CD8-positive, alpha-beta memory T cell (primary cell): ENCODE data around the gene ZNF354C. TPM values are rescaled to one million over a fixed set of nuclear protein-coding genes. Genes with fewer than 3 reads are reported as not detected.

ENCODE experiments used
- CTCF ChIA-PET: fragments of 350-600 bp; sonication (Branson Sonifier 250); formaldehyde crosslinking; loops from one replicate; lab custom pipeline; 2021; ENCODE audit warnings: antibody characterized with exemption; lab: Charles Lee
- POLR2A ChIA-PET: fragments of 350-600 bp; sonication (Branson Sonifier 250); formaldehyde crosslinking; loops from one replicate; lab custom pipeline; 2021; ENCODE audit warnings: antibody characterized with exemption; lab: Charles Lee
- DNase-seq, 5 donors: peaks; one replicate each; pipeline versions ENCODE4 v3.0.0 to v3.0.0-alpha.2; 2020 to 2022; ENCODE audit warnings: mixed read lengths in 1 of 5
- H3K27ac ChIP-seq: one replicate; pipeline ENCODE4 v1.7.0; 2013; ENCODE audit warnings: low read depth, mild to moderate bottlenecking, low read length, moderate library complexity
- H3K27me3 ChIP-seq: 2 replicates; pipeline ENCODE4 v1.7.0; 2013; ENCODE audit warnings: low read length, mild to moderate bottlenecking; ENCODE audit not compliant: insufficient read depth, poor library complexity, severe bottlenecking
- H3K36me3 ChIP-seq: 2 replicates; pipeline ENCODE4 v1.7.0; 2013; ENCODE audit warnings: mild to moderate bottlenecking, low read length, moderate library complexity; ENCODE audit not compliant: insufficient read depth
- H3K4me1 ChIP-seq: 2 replicates; pipeline ENCODE4 v1.7.0; 2013; ENCODE audit warnings: mild to moderate bottlenecking, low read length, moderate library complexity; ENCODE audit not compliant: insufficient read depth
- H3K4me3 ChIP-seq: 2 replicates; pipeline ENCODE4 v1.7.0; 2013; ENCODE audit warnings: mild to moderate bottlenecking, low read length
- H3K9me3 ChIP-seq: 2 replicates; pipeline ENCODE4 v1.7.0; 2013; ENCODE audit warnings: mild to moderate bottlenecking, low read length
- H3K27ac Mint-ChIP-seq, 8 donors: one replicate each; pipeline ENCODE4 v1.8.0; 2020 to 2021; ENCODE audit warnings: mixed read lengths in 8 of 8, mild to moderate bottlenecking in 6 of 8, inconsistent platforms in 3 of 8, moderate library complexity in 3 of 8
- H3K27me3 Mint-ChIP-seq, 2 donors: one replicate each; pipeline ENCODE4 v1.8.0; 2020 to 2021; ENCODE audit warnings: mixed read lengths in 2 of 2, mild to moderate bottlenecking in 1 of 2, moderate library complexity in 1 of 2
- H3K36me3 Mint-ChIP-seq, 3 donors: one replicate each; pipeline ENCODE4 v1.8.0; 2020 to 2021; ENCODE audit warnings: mixed read lengths in 3 of 3, inconsistent platforms in 1 of 3, mild to moderate bottlenecking in 1 of 3
- H3K4me1 Mint-ChIP-seq, 3 donors: one replicate each; pipeline ENCODE4 v1.8.0; 2020 to 2021; ENCODE audit warnings: mixed read lengths in 3 of 3, inconsistent platforms in 1 of 3, mild to moderate bottlenecking in 1 of 3
- H3K4me3 Mint-ChIP-seq, 7 donors: one replicate each; pipeline ENCODE4 v1.8.0; 2020 to 2021; ENCODE audit warnings: mixed read lengths in 7 of 7, mild to moderate bottlenecking in 6 of 7, moderate library complexity in 4 of 7, inconsistent platforms in 2 of 7
- H3K9me3 Mint-ChIP-seq, 5 donors: one replicate each; pipeline ENCODE4 v1.8.0; 2020 to 2022; ENCODE audit warnings: mixed read lengths in 5 of 5, mild to moderate bottlenecking in 3 of 5, moderate library complexity in 2 of 5, inconsistent platforms in 1 of 5
- polyA plus RNA-seq: library from polyadenylated mRNA; unstranded; fragments of 300-500 nt; fragmentation: Illumina TruSeq; gene quantifications from one replicate; pipeline ENCODE4 v1.2.3, GENCODE V29; 2021
- total RNA-seq, 2 experiments: library from RNA; stranded (reverse); gene quantifications; one replicate each; pipeline ENCODE4 v1.2.3, GENCODE V29; 2021

ZNF354C gene
- total and polyA plus RNA-seq, 3 experiments from 2014 or later, result 0.87 to 6.0 (median 5.7) TPM

GRCh38 chr5:179122411-179123108 lies 62.4 kb downstream of the ZNF354C start:
- H3K4me1 Mint-ChIP-seq, result no peaks in the 10 kb centered on the region
- no peak overlapping the region for H3K4me3 Mint-ChIP-seq
- H3K9me3 ChIP-seq, result no peaks in the 10 kb centered on the region
- CTCF ChIA-PET, result no interaction called here
- no peaks in the 10 kb centered on the region for H3K4me1 ChIP-seq
- no peaks in the 10 kb centered on the region for H3K27me3 ChIP-seq
- H3K27me3 Mint-ChIP-seq, result no peaks in the 10 kb centered on the region
- H3K4me3 ChIP-seq, result no peak overlapping the region
- DNase-seq, result no peak
- POLR2A ChIA-PET, result no interaction called here
- H3K27ac ChIP-seq, result no peak overlapping the region
- no peak overlapping the region for H3K27ac Mint-ChIP-seq
- H3K36me3 Mint-ChIP-seq, result no peaks in the 10 kb centered on the region
- H3K9me3 Mint-ChIP-seq, result peaks cover 0 to 5% (median 3%) of the 10 kb centered on the region in 5 donors
- no peaks in the 10 kb centered on the region for H3K36me3 ChIP-seq

DNA sequence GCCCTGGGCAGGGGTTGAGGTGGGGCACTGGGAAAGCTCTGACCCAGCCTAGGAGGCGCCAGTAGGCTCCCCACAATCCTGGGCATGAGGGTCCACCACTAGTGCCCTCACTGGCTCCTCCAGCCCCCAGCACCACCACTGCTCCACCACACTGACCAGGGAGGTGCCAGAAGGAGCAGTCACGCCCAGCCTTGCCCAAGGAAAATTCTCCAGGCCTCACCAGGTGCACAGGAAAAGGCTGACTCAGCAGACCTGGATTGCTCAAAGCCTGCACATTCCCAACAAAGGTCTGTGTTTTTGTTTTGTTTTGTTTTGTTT lies 62.9 kb downstream of the ZNF354C start:
- Histone ChIP-seq H3K36me3 (no peaks in the 10 kb centered on the region), H3K27me3 (no peaks in the 10 kb centered on the region), H3K4me3 (no peak overlapping the region), H3K9me3 (no peaks in the 10 kb centered on the region), H3K4me1 (no peaks in the 10 kb centered on the region), H3K27ac (no peak overlapping the region)
- H3K27me3 Mint-ChIP-seq, result no peaks in the 10 kb centered on the region
- ChIA-PET CTCF (no interaction called here), POLR2A (no interaction called here)
- H3K9me3 Mint-ChIP-seq, result peaks cover 0 to 5% (median 3%) of the 10 kb centered on the region in 5 donors
- no peak overlapping the region for H3K4me3 Mint-ChIP-seq
- H3K4me1 Mint-ChIP-seq, result no peaks in the 10 kb centered on the region
- H3K27ac Mint-ChIP-seq, result no peak overlapping the region
- no peaks in the 10 kb centered on the region for H3K36me3 Mint-ChIP-seq
- no peak for DNase-seq

- no peaks in the 10 kb centered on the region for H3K4me1 ChIP-seq
- POLR2A ChIA-PET, result no interaction called here
Measured at GRCh38 chr5:179123491-179124272, 63.5 kb downstream of the ZNF354C start.

DNA sequence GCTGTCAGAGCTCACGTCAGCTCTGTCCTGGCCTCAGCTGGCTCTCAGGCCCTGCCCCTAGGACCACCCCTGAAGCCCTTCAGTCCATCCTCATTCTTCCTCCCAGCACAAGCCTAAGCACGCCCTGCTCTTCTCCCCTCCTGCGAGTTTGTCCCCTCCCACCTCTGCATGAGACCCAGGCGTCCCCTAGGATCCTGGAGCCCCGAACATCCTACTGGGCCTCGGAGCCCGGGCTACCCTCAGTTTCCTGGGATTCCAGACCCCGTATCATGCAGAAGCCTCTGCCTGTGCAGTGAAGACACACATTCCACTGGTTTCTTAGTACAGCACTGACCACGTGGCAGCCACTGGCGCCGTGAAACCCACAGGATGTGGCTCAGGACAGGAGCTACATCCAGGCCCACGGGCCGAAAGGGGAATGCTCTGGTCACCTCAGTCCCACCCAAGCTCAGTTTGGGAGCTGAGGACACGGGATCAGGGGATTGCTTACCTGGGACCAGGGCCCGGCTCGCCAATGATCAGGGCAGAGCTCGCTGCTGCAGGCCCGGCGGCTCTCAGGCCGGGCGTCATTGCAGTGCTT lies 64.2 kb downstream of the ZNF354C start:
- Histone ChIP-seq H3K4me3 (no peak overlapping the region), H3K4me1 (no peaks in the 10 kb centered on the region), H3K36me3 (no peaks in the 10 kb centered on the region), H3K27ac (no peak overlapping the region), H3K27me3 (no peaks in the 10 kb centered on the region), H3K9me3 (no peaks in the 10 kb centered on the region)
- Mint-ChIP-seq H3K9me3 (peaks cover 0 to 5% (median 1%) of the 10 kb centered on the region in 5 donors), H3K27ac (no peak overlapping the region), H3K4me3 (no peak overlapping the region), H3K4me1 (no peaks in the 10 kb centered on the region), H3K36me3 (no peaks in the 10 kb centered on the region), H3K27me3 (peaks cover 0 to 3% of the 10 kb centered on the region in 2 donors)
- ChIA-PET POLR2A (no interaction called here), CTCF (interaction anchor here (0.7 kb wide), 1 partner anchor 18 kb away, joined by 4 read pairs; no protein-coding TSS in a partner anchor)
- no peak for DNase-seq

More at GRCh38 chr5:179123491-179124272, 63.5 kb downstream of the ZNF354C start:
- peak overlapping the region in 1 of 8 donors; percentile 38 for H3K27ac Mint-ChIP-seq
- H3K9me3 Mint-ChIP-seq, result peaks cover 0 to 5% (median 1%) of the 10 kb centered on the region in 5 donors
- no peak overlapping the region for H3K4me3 Mint-ChIP-seq
- no peaks in the 10 kb centered on the region for H3K36me3 ChIP-seq
- H3K27me3 Mint-ChIP-seq, result peaks cover 0 to 3% of the 10 kb centered on the region in 2 donors
- H3K27me3 ChIP-seq, result no peaks in the 10 kb centered on the region
- no peak overlapping the region for H3K4me3 ChIP-seq
- no peaks in the 10 kb centered on the region for H3K4me1 Mint-ChIP-seq
- CTCF ChIA-PET, result no interaction called here
- no peak for DNase-seq
- no peak overlapping the region for H3K27ac ChIP-seq
- no peaks in the 10 kb centered on the region for H3K9me3 ChIP-seq
- no peaks in the 10 kb centered on the region for H3K36me3 Mint-ChIP-seq

- H3K27ac Mint-ChIP-seq, result no peak overlapping the region
Measured at GRCh38 chr5:179124853-179125788, 64.9 kb downstream of the ZNF354C start.

GRCh38 chr5:179125789-179126505 lies 65.8 kb downstream of the ZNF354C start:
- Histone ChIP-seq H3K27ac (no peak overlapping the region), H3K4me3 (no peak overlapping the region), H3K27me3 (no peaks in the 10 kb centered on the region), H3K36me3 (no peaks in the 10 kb centered on the region), H3K9me3 (no peaks in the 10 kb centered on the region), H3K4me1 (no peaks in the 10 kb centered on the region)
- CTCF ChIA-PET, result no interaction called here
- H3K4me3 Mint-ChIP-seq, result no peak overlapping the region
- no peaks in the 10 kb centered on the region for H3K36me3 Mint-ChIP-seq
- peaks cover 0 to 5% of the 10 kb centered on the region in 2 donors for H3K27me3 Mint-ChIP-seq
- no peak for DNase-seq
- peaks cover 0 to 1% (median 0%) of the 10 kb centered on the region in 5 donors for H3K9me3 Mint-ChIP-seq
- no peak overlapping the region for H3K27ac Mint-ChIP-seq
- no peaks in the 10 kb centered on the region for H3K4me1 Mint-ChIP-seq
- POLR2A ChIA-PET, result no interaction called here

More at GRCh38 chr5:179124853-179125788, 64.9 kb downstream of the ZNF354C start:
- POLR2A ChIA-PET, result no interaction called here
- Mint-ChIP-seq H3K9me3 (peaks cover 0 to 2% (median 1%) of the 10 kb centered on the region in 5 donors), H3K4me3 (no peak overlapping the region), H3K27me3 (peaks cover 0 to 5% of the 10 kb centered on the region in 2 donors), H3K4me1 (no peaks in the 10 kb centered on the region), H3K36me3 (no peaks in the 10 kb centered on the region)
- H3K36me3 ChIP-seq, result no peaks in the 10 kb centered on the region
- no peaks in the 10 kb centered on the region for H3K4me1 ChIP-seq
- no peak for DNase-seq
- no peak overlapping the region for H3K4me3 ChIP-seq
- no peak overlapping the region for H3K27ac ChIP-seq
- CTCF ChIA-PET, result interaction anchor here (0.7 kb wide), 1 partner anchor 17 kb away, joined by 4 read pairs; no protein-coding TSS in a partner anchor
- H3K27me3 ChIP-seq, result no peaks in the 10 kb centered on the region
- H3K9me3 ChIP-seq, result no peaks in the 10 kb centered on the region

- Histone ChIP-seq H3K27me3 (no peaks in the 10 kb centered on the region), H3K4me1 (no peaks in the 10 kb centered on the region), H3K27ac (no peak overlapping the region), H3K9me3 (no peaks in the 10 kb centered on the region), H3K4me3 (no peak overlapping the region), H3K36me3 (no peaks in the 10 kb centered on the region)
- peaks cover 0 to 1% (median 0%) of the 10 kb centered on the region in 5 donors for H3K9me3 Mint-ChIP-seq
- ChIA-PET POLR2A (no interaction called here), CTCF (no interaction called here)
- peaks cover 0 to 5% of the 10 kb centered on the region in 2 donors for H3K27me3 Mint-ChIP-seq
- no peaks in the 10 kb centered on the region for H3K36me3 Mint-ChIP-seq
- DNase-seq, result no peak
- no peaks in the 10 kb centered on the region for H3K4me1 Mint-ChIP-seq
- no peak overlapping the region for H3K4me3 Mint-ChIP-seq
- no peak overlapping the region for H3K27ac Mint-ChIP-seq
Measured at GRCh38 chr5:179126506-179126991, 66.4 kb downstream of the ZNF354C start.
